Measurements from ENCODE around the gene PFKL. TPM values are rescaled to one million over a fixed set of nuclear protein-coding genes. Genes with fewer than 3 reads are reported as not detected.

PFKL gene
- total RNA-seq, 1 experiment from 2014 or later: 68.8 TPM

DNA sequence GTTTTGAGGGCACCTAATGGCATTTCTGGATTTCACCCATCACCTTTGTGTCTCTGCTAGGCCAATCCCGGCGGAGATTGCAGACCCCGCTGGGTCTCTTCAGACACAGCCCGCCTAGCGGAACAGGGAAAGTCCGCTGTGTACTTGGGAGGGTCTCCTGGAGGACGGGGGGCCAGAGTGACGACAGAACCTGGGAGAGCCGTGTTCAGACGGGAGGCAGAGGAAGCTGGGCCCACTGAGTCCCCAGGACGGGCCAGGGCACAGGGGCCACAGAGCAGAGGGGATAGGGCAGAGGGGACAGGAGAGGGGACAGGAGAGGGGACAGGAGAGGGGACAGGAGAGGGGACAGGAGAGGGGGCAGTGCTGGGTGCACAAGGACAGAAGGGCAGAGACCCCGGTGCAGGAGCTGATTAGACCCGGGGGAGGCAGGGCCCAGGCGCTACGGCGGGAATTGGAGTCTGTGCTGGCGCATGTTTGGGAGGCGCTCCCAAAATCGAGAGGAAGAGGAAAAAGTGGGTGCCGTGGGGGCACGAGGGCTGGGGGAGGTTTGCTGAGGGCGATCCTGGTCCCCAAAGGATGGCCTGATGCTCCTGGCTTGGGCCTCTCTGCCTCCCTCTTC is 66.2 kb downstream of the PFKL start:
- Histone ChIP-seq H3K4me1 (ENCODE audit: low read length) (no peaks in the 10 kb centered on the region), H4K20me1 (ENCODE audit: insufficient read depth, low read depth, low read length) (no peaks in the 10 kb centered on the region), H3K36me3 (ENCODE audit: insufficient read depth, low read length) (no peaks in the 10 kb centered on the region), H3K79me2 (ENCODE audit: low read length) (no peaks in the 10 kb centered on the region), H3K9me3 (ENCODE audit: low read length) (peaks cover 8% of the 10 kb centered on the region), H3K9ac (ENCODE audit: low read length) (no peak overlapping the region), H3K27me3 (ENCODE audit: low read length) (no peaks in the 10 kb centered on the region), H3K27ac (ENCODE audit: low read length) (no peak overlapping the region), H3K4me2 (ENCODE audit: low read depth, low read length, poor library complexity, severe bottlenecking) (no peak overlapping the region), H2AFZ (ENCODE audit: low read length) (no peak overlapping the region), H3K4me3 (ENCODE audit: low read length) (no peak overlapping the region), H3K9me2 (replicated peaks; ENCODE audit: insufficient read depth, low read length) (no peaks in the 10 kb centered on the region)
- no peak for DNase-seq

DNA sequence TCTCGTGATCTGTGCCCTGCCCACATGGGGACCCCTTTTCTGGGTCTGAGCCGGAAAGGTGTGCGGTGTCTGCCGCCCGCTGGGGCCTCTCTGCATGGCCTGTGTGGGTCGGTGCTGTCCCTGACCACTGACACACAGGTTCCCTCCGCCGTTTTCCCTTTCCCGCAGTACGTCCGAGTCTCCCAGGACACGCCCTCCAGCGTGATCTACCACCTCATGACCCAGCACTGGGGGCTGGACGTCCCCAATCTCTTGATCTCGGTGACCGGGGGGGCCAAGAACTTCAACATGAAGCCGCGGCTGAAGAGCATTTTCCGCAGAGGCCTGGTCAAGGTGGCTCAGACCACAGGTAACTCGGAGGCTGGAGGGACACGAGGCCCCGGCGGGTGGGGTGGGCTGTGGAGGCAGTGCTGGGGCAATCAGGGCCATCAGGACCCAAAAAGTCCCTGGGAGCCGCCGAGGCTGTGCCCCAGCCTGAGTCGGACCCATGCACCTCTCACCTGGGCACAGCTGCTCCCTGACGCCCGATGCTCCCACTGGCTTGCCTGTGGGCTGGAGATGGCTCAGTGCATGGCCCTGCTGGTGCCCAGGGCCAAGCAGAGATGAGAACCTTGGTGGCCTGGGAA is 66.8 kb downstream of the PFKL start:
- Histone ChIP-seq H3K4me1 (ENCODE audit: low read length) (no peaks in the 10 kb centered on the region), H3K9ac (ENCODE audit: low read length) (no peak overlapping the region), H3K9me2 (replicated peaks; ENCODE audit: insufficient read depth, low read length) (no peaks in the 10 kb centered on the region), H4K20me1 (ENCODE audit: insufficient read depth, low read depth, low read length) (no peaks in the 10 kb centered on the region), H3K4me2 (ENCODE audit: low read depth, low read length, poor library complexity, severe bottlenecking) (no peak overlapping the region), H2AFZ (ENCODE audit: low read length) (no peak overlapping the region), H3K27me3 (ENCODE audit: low read length) (no peaks in the 10 kb centered on the region), H3K27ac (ENCODE audit: low read length) (no peak overlapping the region), H3K36me3 (ENCODE audit: insufficient read depth, low read length) (no peaks in the 10 kb centered on the region), H3K79me2 (ENCODE audit: low read length) (no peaks in the 10 kb centered on the region), H3K9me3 (ENCODE audit: low read length) (peaks cover 8% of the 10 kb centered on the region), H3K4me3 (ENCODE audit: low read length) (no peak overlapping the region)
- DNase-seq: no peak

DNA sequence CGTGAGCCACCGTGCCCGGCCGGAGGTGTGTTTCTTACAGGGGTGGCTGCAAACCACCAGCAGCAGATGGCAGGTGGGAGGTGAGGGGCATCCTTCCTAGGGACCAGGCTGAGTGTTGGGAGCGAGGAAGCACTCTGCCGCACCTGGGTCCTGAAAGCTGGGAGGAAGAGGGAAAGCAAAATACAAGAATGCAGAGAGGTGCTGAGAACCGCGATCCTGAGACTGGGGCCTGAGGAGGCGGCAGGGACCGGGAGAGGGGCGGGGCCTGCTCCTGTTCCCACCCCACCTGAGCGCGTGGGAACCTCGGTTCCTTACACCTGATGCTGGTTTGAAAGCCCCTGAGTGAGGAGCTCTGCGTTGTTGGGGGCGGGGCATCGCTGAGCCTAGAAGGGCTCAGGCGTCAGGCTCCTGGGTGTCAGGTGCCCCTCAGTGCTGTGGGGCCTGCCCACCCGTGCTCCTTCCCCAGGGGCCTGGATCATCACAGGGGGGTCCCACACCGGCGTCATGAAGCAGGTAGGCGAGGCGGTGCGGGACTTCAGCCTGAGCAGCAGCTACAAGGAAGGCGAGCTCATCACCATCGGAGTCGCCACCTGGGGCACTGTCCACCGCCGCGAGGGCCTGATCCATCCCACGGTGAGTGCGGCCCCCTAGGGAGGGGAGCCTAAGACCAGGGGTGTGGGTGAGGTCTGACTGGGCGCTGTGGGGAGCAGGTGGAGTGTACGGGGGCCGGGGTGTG is 69.0 kb downstream of the PFKL start:
- Histone ChIP-seq H3K36me3 (ENCODE audit: insufficient read depth, low read length) (no peaks in the 10 kb centered on the region), H2AFZ (ENCODE audit: low read length) (no peak overlapping the region), H3K4me3 (ENCODE audit: low read length) (no peak overlapping the region), H3K79me2 (ENCODE audit: low read length) (no peaks in the 10 kb centered on the region), H3K4me1 (ENCODE audit: low read length) (no peaks in the 10 kb centered on the region), H3K9ac (ENCODE audit: low read length) (no peak overlapping the region), H4K20me1 (ENCODE audit: insufficient read depth, low read depth, low read length) (no peaks in the 10 kb centered on the region), H3K9me3 (ENCODE audit: low read length) (no peaks in the 10 kb centered on the region), H3K9me2 (replicated peaks; ENCODE audit: insufficient read depth, low read length) (no peaks in the 10 kb centered on the region), H3K4me2 (ENCODE audit: low read depth, low read length, poor library complexity, severe bottlenecking) (no peak overlapping the region), H3K27ac (ENCODE audit: low read length) (no peak overlapping the region), H3K27me3 (ENCODE audit: low read length) (no peaks in the 10 kb centered on the region)
- no peak for DNase-seq

DNA sequence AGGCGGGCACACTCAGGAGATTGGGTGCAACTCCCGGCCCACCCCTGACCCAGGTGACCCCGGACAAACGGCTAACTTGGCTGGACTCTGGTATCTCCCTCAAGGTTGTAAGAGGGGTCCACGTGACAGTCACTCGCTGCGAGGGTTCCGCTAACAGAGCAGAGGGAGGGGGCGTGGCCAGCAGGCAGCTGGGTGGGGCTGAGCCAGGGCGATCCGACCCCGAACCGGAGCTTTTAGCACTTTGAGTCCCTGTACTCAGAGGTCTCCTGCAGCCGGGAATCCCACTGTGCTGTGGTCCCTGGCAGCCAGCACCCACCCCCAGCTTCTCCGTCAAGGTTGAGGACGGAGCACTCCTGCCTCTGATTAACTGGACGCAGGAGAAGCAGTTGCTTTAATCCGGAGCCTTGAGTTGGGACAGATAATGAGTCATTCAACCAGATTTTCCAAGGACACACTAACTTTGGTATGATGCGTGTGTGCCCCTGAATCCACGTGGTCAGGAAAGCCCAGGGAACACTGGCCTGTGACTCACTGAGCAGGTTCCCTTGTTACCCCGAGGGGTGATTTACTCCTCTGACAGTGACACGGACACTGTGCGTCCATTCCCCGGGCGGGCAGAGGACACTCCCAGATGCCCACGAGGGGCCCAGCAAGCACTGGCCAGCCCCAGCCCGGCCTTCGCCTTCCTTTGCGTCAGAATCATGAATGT is 70.3 kb downstream of the PFKL start:
- no peaks in the 10 kb centered on the region for H4K20me1 ChIP-seq (ENCODE audit: insufficient read depth, low read depth, low read length)
- no peaks in the 10 kb centered on the region for H3K36me3 ChIP-seq (ENCODE audit: insufficient read depth, low read length)
- no peaks in the 10 kb centered on the region for H3K9me2 ChIP-seq (replicated peaks; ENCODE audit: insufficient read depth, low read length)
- H3K4me3 ChIP-seq (ENCODE audit: low read length): no peak overlapping the region
- no peaks in the 10 kb centered on the region for H3K79me2 ChIP-seq (ENCODE audit: low read length)
- no peak overlapping the region for H3K9ac ChIP-seq (ENCODE audit: low read length)
- no peaks in the 10 kb centered on the region for H3K4me1 ChIP-seq (ENCODE audit: low read length)
- no peak overlapping the region for H2AFZ ChIP-seq (ENCODE audit: low read length)
- no peaks in the 10 kb centered on the region for H3K9me3 ChIP-seq (ENCODE audit: low read length)
- no peak for DNase-seq
- H3K27me3 ChIP-seq (ENCODE audit: low read length): no peaks in the 10 kb centered on the region
- H3K4me2 ChIP-seq (ENCODE audit: low read depth, low read length, poor library complexity, severe bottlenecking): no peak overlapping the region
- no peak overlapping the region for H3K27ac ChIP-seq (ENCODE audit: low read length)

DNA sequence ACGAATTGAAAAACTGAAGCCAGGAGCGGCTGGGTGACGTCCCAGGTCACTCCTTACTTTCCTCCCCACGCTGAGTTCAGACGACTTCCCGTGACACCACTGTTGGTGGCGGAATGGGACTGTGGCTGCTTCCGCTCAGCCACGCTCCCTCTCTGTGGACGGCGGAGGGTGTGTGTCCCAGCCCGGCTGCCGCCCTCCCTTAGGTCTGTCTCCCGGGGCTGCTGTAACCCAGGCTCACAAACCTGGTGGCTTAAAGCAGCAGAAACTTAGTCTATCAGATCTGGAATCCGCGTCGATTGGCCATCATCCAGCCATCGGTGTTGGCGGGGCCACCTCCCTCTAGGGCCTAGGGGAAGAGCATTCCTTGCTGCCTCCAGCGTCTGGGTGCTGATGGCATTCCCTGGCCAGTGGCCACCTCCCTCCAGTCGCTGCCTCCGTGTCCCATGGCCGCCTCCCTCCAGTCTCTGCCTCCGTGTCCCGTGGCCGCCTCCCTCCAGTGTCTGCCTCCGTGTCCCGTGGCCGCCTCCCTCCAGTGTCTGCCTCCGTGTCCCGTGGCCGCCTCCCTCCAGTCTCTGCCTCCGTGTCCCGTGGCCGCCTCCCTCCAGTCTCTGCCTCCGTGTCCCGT is 71.0 kb downstream of the PFKL start:
- Histone ChIP-seq H3K79me2 (ENCODE audit: low read length) (no peaks in the 10 kb centered on the region), H3K27ac (ENCODE audit: low read length) (no peak overlapping the region), H3K36me3 (ENCODE audit: insufficient read depth, low read length) (no peaks in the 10 kb centered on the region), H3K27me3 (ENCODE audit: low read length) (no peaks in the 10 kb centered on the region), H3K9me3 (ENCODE audit: low read length) (no peaks in the 10 kb centered on the region), H3K4me3 (ENCODE audit: low read length) (no peak overlapping the region), H3K9me2 (replicated peaks; ENCODE audit: insufficient read depth, low read length) (no peaks in the 10 kb centered on the region), H3K4me1 (ENCODE audit: low read length) (no peaks in the 10 kb centered on the region), H3K4me2 (ENCODE audit: low read depth, low read length, poor library complexity, severe bottlenecking) (no peak overlapping the region), H4K20me1 (ENCODE audit: insufficient read depth, low read depth, low read length) (no peaks in the 10 kb centered on the region), H2AFZ (ENCODE audit: low read length) (no peak overlapping the region), H3K9ac (ENCODE audit: low read length) (no peak overlapping the region)
- no peak for DNase-seq

DNA sequence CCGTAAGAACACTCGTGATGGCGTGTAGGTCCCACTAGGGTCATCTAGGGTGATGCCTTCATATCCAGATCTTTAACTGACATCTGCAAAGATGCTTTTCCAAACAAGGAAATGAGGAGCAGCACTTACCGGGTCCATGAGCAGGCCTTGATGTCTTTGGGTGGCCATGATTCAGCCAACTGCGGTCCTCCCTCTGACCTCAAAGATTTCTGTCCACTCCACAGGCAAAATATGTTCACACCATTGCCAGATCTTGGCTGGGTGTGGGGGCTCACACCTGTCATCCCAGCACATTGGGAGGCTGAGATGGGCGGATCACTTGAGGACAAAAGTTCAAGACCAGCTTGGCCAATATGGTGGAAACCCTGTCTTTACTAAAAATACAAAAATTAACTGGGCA is 71.7 kb downstream of the PFKL start:
- H4K20me1 ChIP-seq (ENCODE audit: insufficient read depth, low read depth, low read length): no peaks in the 10 kb centered on the region
- no peaks in the 10 kb centered on the region for H3K79me2 ChIP-seq (ENCODE audit: low read length)
- H3K27me3 ChIP-seq (ENCODE audit: low read length): no peaks in the 10 kb centered on the region
- H3K9me2 ChIP-seq (replicated peaks; ENCODE audit: insufficient read depth, low read length): no peaks in the 10 kb centered on the region
- H3K9me3 ChIP-seq (ENCODE audit: low read length): no peaks in the 10 kb centered on the region
- no peak overlapping the region for H3K27ac ChIP-seq (ENCODE audit: low read length)
- H2AFZ ChIP-seq (ENCODE audit: low read length): no peak overlapping the region
- H3K9ac ChIP-seq (ENCODE audit: low read length): no peak overlapping the region
- no peaks in the 10 kb centered on the region for H3K4me1 ChIP-seq (ENCODE audit: low read length)
- H3K4me3 ChIP-seq (ENCODE audit: low read length): no peak overlapping the region
- no peaks in the 10 kb centered on the region for H3K36me3 ChIP-seq (ENCODE audit: insufficient read depth, low read length)
- no peak overlapping the region for H3K4me2 ChIP-seq (ENCODE audit: low read depth, low read length, poor library complexity, severe bottlenecking)
- DNase-seq: no peak

DNA sequence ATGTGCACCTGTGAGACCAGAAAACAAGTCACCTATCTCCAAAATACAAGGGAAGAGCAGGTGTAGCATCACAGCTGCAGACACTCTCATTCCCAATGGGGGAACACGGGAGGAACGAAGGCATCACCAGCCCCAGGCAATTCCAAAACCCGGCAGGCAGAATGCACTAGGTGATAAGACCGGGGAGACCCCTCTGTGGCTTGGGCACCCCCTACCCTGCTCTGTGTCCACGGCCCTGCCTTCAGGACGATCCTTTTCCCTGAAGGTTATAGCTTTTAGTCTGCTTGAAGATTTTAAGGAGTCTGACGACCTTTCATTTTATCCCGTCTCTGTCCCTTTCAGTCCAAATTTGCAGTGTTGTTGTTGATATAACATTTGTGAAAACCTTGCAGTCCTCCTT is 72.8 kb downstream of the PFKL start:
- H2AFZ ChIP-seq (ENCODE audit: low read length): no peak overlapping the region
- no peak overlapping the region for H3K9ac ChIP-seq (ENCODE audit: low read length)
- no peaks in the 10 kb centered on the region for H3K79me2 ChIP-seq (ENCODE audit: low read length)
- H3K4me2 ChIP-seq (ENCODE audit: low read depth, low read length, poor library complexity, severe bottlenecking): no peak overlapping the region
- no peaks in the 10 kb centered on the region for H4K20me1 ChIP-seq (ENCODE audit: insufficient read depth, low read depth, low read length)
- no peaks in the 10 kb centered on the region for H3K9me3 ChIP-seq (ENCODE audit: low read length)
- DNase-seq: no peak
- no peak overlapping the region for H3K27ac ChIP-seq (ENCODE audit: low read length)
- no peak overlapping the region for H3K4me3 ChIP-seq (ENCODE audit: low read length)
- no peaks in the 10 kb centered on the region for H3K9me2 ChIP-seq (replicated peaks; ENCODE audit: insufficient read depth, low read length)
- H3K4me1 ChIP-seq (ENCODE audit: low read length): no peaks in the 10 kb centered on the region
- H3K27me3 ChIP-seq (ENCODE audit: low read length): no peaks in the 10 kb centered on the region
- H3K36me3 ChIP-seq (ENCODE audit: insufficient read depth, low read length): no peaks in the 10 kb centered on the region

Measured in Karpas-422 (cell line).